PC-3 (cell line): ENCODE measurements around the gene COLGALT1. TPM values are rescaled to one million over a fixed set of nuclear protein-coding genes. Genes with fewer than 3 reads are reported as not detected.

Experiments used
- ATAC-seq: fragments of 200-7000 bp; cut with Tn5 transposase; 2 replicates; pipeline ENCODE4 v1.9.1; 2020; ENCODE audit warnings: mild to moderate bottlenecking, moderate library complexity
- BruUV-seq: library from RNA; stranded (reverse); fragments of 400-500 nt; replicated peaks from 2 replicates; lab custom pipeline; 2021; lab: Mats Ljungman, UMichigan
- CTCF ChIA-PET: fragments of 300-600 bp; sonication (Branson Sonifier 250); formaldehyde crosslinking; loops from one replicate; lab custom pipeline; 2022; ENCODE audit warnings: antibody characterized with exemption; lab: Charles Lee
- POLR2A ChIA-PET: fragments of 300-600 bp; sonication (Branson Sonifier 250); formaldehyde crosslinking; loops from one replicate; lab custom pipeline; 2022; ENCODE audit warnings: antibody characterized with exemption; ENCODE audit not compliant: unreplicated experiment; lab: Charles Lee
- DNase-seq: peaks from one replicate; pipeline ENCODE4 v3.0.0-alpha.2; 2015
- H2AFZ ChIP-seq: fragments of 300-600 bp; sonication (generic); 2 replicates; pipeline ENCODE4 v1.6.0; 2016; ENCODE audit warnings: antibody characterized with exemption, low read length
- H3F3A ChIP-seq: fragments of 300-600 bp; sonication (generic); one replicate; pipeline ENCODE4 v1.6.0; 2017; ENCODE audit warnings: antibody characterized with exemption, low read length, control low read depth, mild to moderate bottlenecking; ENCODE audit not compliant: unreplicated experiment
- H3K27ac ChIP-seq: fragments of 300-600 bp; sonication (generic); 2 replicates; pipeline ENCODE4 v1.5.1; 2016; ENCODE audit warnings: mild to moderate bottlenecking, low read length
- H3K27me3 ChIP-seq: fragments of 300-600 bp; sonication (generic); 2 replicates; pipeline ENCODE4 v1.6.1; 2016; ENCODE audit warnings: low read length, mixed read lengths
- H3K36me3 ChIP-seq: fragments of 300-600 bp; sonication (generic); 2 replicates; pipeline ENCODE4 v1.6.1; 2016; ENCODE audit warnings: low read depth, mixed run types, low read length, mixed read lengths
- H3K4me1 ChIP-seq: fragments of 300-600 bp; sonication (generic); 2 replicates; pipeline ENCODE4 v1.5.1; 2016; ENCODE audit warnings: low read length; ENCODE audit not compliant: insufficient read depth
- H3K4me2 ChIP-seq: fragments of 300-600 bp; sonication (generic); 2 replicates; pipeline ENCODE4 v1.6.0; 2016; ENCODE audit warnings: low read length
- H3K4me3 ChIP-seq: fragments of 300-600 bp; sonication (generic); 2 replicates; pipeline ENCODE4 v1.5.1; 2016; ENCODE audit warnings: mild to moderate bottlenecking, low read length, mixed read lengths
- H3K79me2 ChIP-seq: fragments of 300-600 bp; sonication (generic); 2 replicates; pipeline ENCODE4 v1.6.1; 2017; ENCODE audit warnings: low read length, mixed read lengths
- H3K9ac ChIP-seq: fragments of 300-600 bp; sonication (generic); 2 replicates; pipeline ENCODE4 v1.6.0; 2016; ENCODE audit warnings: mild to moderate bottlenecking, low read length
- H3K9me2 ChIP-seq: fragments of 300-600 bp; sonication (generic); replicated peaks from 2 replicates; pipeline ENCODE4 v1.6.1; 2016; ENCODE audit warnings: mixed run types, low read length, mixed read lengths
- H3K9me3 ChIP-seq: fragments of 300-600 bp; sonication (generic); 2 replicates; pipeline ENCODE4 v1.6.1; 2016; ENCODE audit warnings: low read length, mixed read lengths
- H4K20me1 ChIP-seq: fragments of 300-600 bp; sonication (generic); 2 replicates; pipeline ENCODE4 v1.6.1; 2016; ENCODE audit warnings: low read length, mixed read lengths
- CTCF ChIP-seq: fragments of 300-600 bp; sonication (generic); conservative IDR thresholded peaks from 2 replicates; pipeline ENCODE4 v1.5.1; 2017; ENCODE audit warnings: antibody characterized with exemption, low read depth, mild to moderate bottlenecking, low read length
- EZH2 ChIP-seq: fragments of 300-600 bp; sonication (generic); IDR thresholded peaks from one replicate; pipeline ENCODE4 v1.6.1; 2017; ENCODE audit warnings: antibody characterized with exemption, mild to moderate bottlenecking, low read length; ENCODE audit not compliant: unreplicated experiment
- EZH2phosphoT487 ChIP-seq: fragments of 300-600 bp; sonication (generic); IDR thresholded peaks from 2 replicates; pipeline ENCODE4 v1.6.1; 2018; ENCODE audit warnings: mild to moderate bottlenecking, antibody characterized with exemption, low read length, borderline replicate concordance
- intact Hi-C: fragments of 100-400 bp; cut with micrococcal nuclease; formaldehyde crosslinking; loops from 2 replicates; pipeline ENCODE4 v1.9.0; 2023
- total RNA-seq: library from RNA; depleted of rRNA; stranded (reverse); fragments of >200 nt; gene quantifications from 2 replicates; pipeline ENCODE4 v1.2.3, GENCODE V29; 2014

Gene COLGALT1
- total RNA-seq, 1 experiment from 2014 or later = 80.7 TPM

- H3K36me3 ChIP-seq = no peaks in the 10 kb centered on the region
- no peak overlapping the region for H3K4me3 ChIP-seq
- no peaks in the 10 kb centered on the region for H3K9me3 ChIP-seq
- ATAC-seq (no peak), DNase-seq (no peak)
- ChIA-PET POLR2A (no interaction called here), CTCF (interaction anchor here (0.6 kb wide), 1 partner anchor 78 kb away, joined by 3 read pairs; no protein-coding TSS in a partner anchor)
- H3K27me3 ChIP-seq = peaks cover 20% of the 10 kb centered on the region
- no peak overlapping the region for H3K9ac ChIP-seq
- intact Hi-C loops = no loop called here
- no TSS peak for BruUV-seq
- H3K4me2 ChIP-seq = no peak overlapping the region
- H3K27ac ChIP-seq = no peak overlapping the region
- 0 out of 2 replicates have a peak, but pooled peaks cover 6% of the 10 kb centered on the region for H3K4me1 ChIP-seq
- no peak overlapping the region for H2AFZ ChIP-seq
- H3K9me2 ChIP-seq = no peaks in the 10 kb centered on the region
- H3F3A ChIP-seq = no peaks in the 10 kb centered on the region
- H4K20me1 ChIP-seq = no peaks in the 10 kb centered on the region
- no peaks in the 10 kb centered on the region for H3K79me2 ChIP-seq
- TF ChIP-seq EZH2phosphoT487 (no peak), CTCF (no peak), EZH2 (no peak)
Measured at GRCh38 chr19:17602872-17603510, 47.5 kb downstream of the COLGALT1 start.

GRCh38 chr19:17604372-17605025, 49.0 kb downstream of the COLGALT1 start:
- CTCF ChIA-PET = no interaction called here
- Histone ChIP-seq H4K20me1 (no peaks in the 10 kb centered on the region), H3K27ac (no peak overlapping the region), H3K4me3 (no peak overlapping the region), H3K9me2 (no peaks in the 10 kb centered on the region), H3K4me1 (0 out of 2 replicates have a peak, but pooled peaks cover 6% of the 10 kb centered on the region), H3K9me3 (no peaks in the 10 kb centered on the region), H3F3A (no peaks in the 10 kb centered on the region), H3K36me3 (no peaks in the 10 kb centered on the region), H3K79me2 (no peaks in the 10 kb centered on the region), H3K9ac (no peak overlapping the region), H2AFZ (no peak overlapping the region), H3K27me3 (peaks cover 20% of the 10 kb centered on the region), H3K4me2 (no peak overlapping the region)
- ATAC-seq (no peak), DNase-seq (no peak)
- no TSS peak for BruUV-seq
- no peak for TF ChIP-seq EZH2
- TF ChIP-seq CTCF = no peak
- no peak for TF ChIP-seq EZH2phosphoT487
- intact Hi-C loops = no loop called here
- POLR2A ChIA-PET = no interaction called here

GRCh38 chr19:17605117-17605516, 49.7 kb downstream of the COLGALT1 start:
- peaks cover 20% of the 10 kb centered on the region for H3K27me3 ChIP-seq
- H2AFZ ChIP-seq = no peak overlapping the region
- no peaks in the 10 kb centered on the region for H3K9me3 ChIP-seq
- H3K27ac ChIP-seq = no peak overlapping the region
- no peaks in the 10 kb centered on the region for H3K79me2 ChIP-seq
- H4K20me1 ChIP-seq = no peaks in the 10 kb centered on the region
- H3K36me3 ChIP-seq = no peaks in the 10 kb centered on the region
- H3K9me2 ChIP-seq = no peaks in the 10 kb centered on the region
- H3K4me2 ChIP-seq = no peak overlapping the region
- ChIA-PET CTCF (no interaction called here), POLR2A (no interaction called here)
- TF ChIP-seq EZH2phosphoT487 (no peak), EZH2 (no peak), CTCF (no peak)
- H3F3A ChIP-seq = no peaks in the 10 kb centered on the region
- no peak overlapping the region for H3K4me3 ChIP-seq
- ATAC-seq = no peak
- H3K9ac ChIP-seq = no peak overlapping the region
- no TSS peak for BruUV-seq
- intact Hi-C loops = no loop called here
- DNase-seq = no peak
- H3K4me1 ChIP-seq = 0 out of 2 replicates have a peak, but pooled peaks cover 6% of the 10 kb centered on the region
